Measurements from ENCODE around the gene JMJD1C. TPM values are rescaled to one million over a fixed set of nuclear protein-coding genes. Genes with fewer than 3 reads are reported as not detected.
"Not testable (repeated sequence)": the region's sequence is repeated elsewhere in the genome, so short reads cannot be mapped to it uniquely, and the experiment has no call there.

Gene JMJD1C
- total RNA-seq, 1 donor from 2014 or later, result 83.7 TPM

DNA sequence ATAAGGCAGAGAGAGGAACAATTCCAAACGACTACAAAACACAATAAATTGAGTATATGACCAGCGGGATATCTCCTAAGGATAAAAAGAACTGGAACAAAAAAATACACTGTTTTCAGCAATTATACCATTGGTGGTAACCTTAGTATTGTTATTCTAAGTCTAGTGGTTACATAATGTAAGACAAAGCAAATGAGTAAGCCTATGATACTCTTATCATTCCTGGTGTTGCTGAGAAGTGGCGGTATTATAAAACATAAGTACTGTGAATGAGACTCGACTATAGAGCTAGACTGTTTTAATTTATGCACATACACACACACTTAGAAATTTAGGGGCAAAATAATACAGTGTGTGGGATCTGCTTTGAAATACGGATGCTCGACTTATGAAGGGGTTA, 225.0 kb downstream of the JMJD1C start:
- no peak for DNase-seq (ENCODE audit: low spot score)
- peaks cover 10% of the 10 kb centered on the region for H3K36me3 Mint-ChIP-seq (ENCODE audit: low read depth, unreplicated experiment)
- peaks cover 38% of the 10 kb centered on the region for H3K4me1 Mint-ChIP-seq (ENCODE audit: unreplicated experiment)
- no peak overlapping the region for H3K27ac Mint-ChIP-seq (ENCODE audit: unreplicated experiment)
- no peak overlapping the region for H3K4me3 Mint-ChIP-seq (ENCODE audit: unreplicated experiment)
- no peaks in the 10 kb centered on the region for H3K9me3 Mint-ChIP-seq (ENCODE audit: unreplicated experiment)
- H3K27me3 Mint-ChIP-seq (ENCODE audit: unreplicated experiment), result peaks cover 6% of the 10 kb centered on the region
- TF ChIP-seq, protein P1, sequence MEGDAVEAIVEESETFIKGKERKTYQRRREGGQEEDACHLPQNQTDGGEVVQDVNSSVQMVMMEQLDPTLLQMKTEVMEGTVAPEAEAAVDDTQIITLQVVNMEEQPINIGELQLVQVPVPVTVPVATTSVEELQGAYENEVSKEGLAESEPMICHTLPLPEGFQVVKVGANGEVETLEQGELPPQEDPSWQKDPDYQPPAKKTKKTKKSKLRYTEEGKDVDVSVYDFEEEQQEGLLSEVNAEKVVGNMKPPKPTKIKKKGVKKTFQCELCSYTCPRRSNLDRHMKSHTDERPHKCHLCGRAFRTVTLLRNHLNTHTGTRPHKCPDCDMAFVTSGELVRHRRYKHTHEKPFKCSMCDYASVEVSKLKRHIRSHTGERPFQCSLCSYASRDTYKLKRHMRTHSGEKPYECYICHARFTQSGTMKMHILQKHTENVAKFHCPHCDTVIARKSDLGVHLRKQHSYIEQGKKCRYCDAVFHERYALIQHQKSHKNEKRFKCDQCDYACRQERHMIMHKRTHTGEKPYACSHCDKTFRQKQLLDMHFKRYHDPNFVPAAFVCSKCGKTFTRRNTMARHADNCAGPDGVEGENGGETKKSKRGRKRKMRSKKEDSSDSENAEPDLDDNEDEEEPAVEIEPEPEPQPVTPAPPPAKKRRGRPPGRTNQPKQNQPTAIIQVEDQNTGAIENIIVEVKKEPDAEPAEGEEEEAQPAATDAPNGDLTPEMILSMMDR (IDR thresholded peaks at IDR 0.05; ENCODE audit: unreplicated experiment), result no peak

GRCh38 chr10:63238501-63238900, 227.3 kb downstream of the JMJD1C start:
- peaks cover 28% of the 10 kb centered on the region for H3K4me1 Mint-ChIP-seq (ENCODE audit: unreplicated experiment)
- TF ChIP-seq, protein P1 (IDR thresholded peaks at IDR 0.05; ENCODE audit: unreplicated experiment), result no peak
- no peak for DNase-seq (ENCODE audit: low spot score)
- H3K9me3 Mint-ChIP-seq (ENCODE audit: unreplicated experiment), result no peaks in the 10 kb centered on the region
- H3K36me3 Mint-ChIP-seq (ENCODE audit: low read depth, unreplicated experiment), result peaks cover 4% of the 10 kb centered on the region
- H3K27ac Mint-ChIP-seq (ENCODE audit: unreplicated experiment), result no peak overlapping the region
- no peaks in the 10 kb centered on the region for H3K27me3 Mint-ChIP-seq (ENCODE audit: unreplicated experiment)
- no peak overlapping the region for H3K4me3 Mint-ChIP-seq (ENCODE audit: unreplicated experiment)

GRCh38 chr10:63237396-63237795, 228.4 kb downstream of the JMJD1C start:
- no peaks in the 10 kb centered on the region for H3K27me3 Mint-ChIP-seq (ENCODE audit: unreplicated experiment)
- H3K4me3 Mint-ChIP-seq (ENCODE audit: unreplicated experiment), result no peak overlapping the region
- H3K27ac Mint-ChIP-seq (ENCODE audit: unreplicated experiment), result no peak overlapping the region
- peaks cover 4% of the 10 kb centered on the region for H3K36me3 Mint-ChIP-seq (ENCODE audit: low read depth, unreplicated experiment)
- peaks cover 28% of the 10 kb centered on the region for H3K4me1 Mint-ChIP-seq (ENCODE audit: unreplicated experiment)
- no peak for DNase-seq (ENCODE audit: low spot score)
- H3K9me3 Mint-ChIP-seq (ENCODE audit: unreplicated experiment), result no peaks in the 10 kb centered on the region
- TF ChIP-seq, protein P1 (IDR thresholded peaks at IDR 0.05; ENCODE audit: unreplicated experiment), result no peak

GRCh38 chr10:63236113-63236935, 229.5 kb downstream of the JMJD1C start:
- Mint-ChIP-seq H3K4me1 (ENCODE audit: unreplicated experiment) (peaks cover 22% of the 10 kb centered on the region), H3K9me3 (ENCODE audit: unreplicated experiment) (no peaks in the 10 kb centered on the region), H3K4me3 (ENCODE audit: unreplicated experiment) (no peak overlapping the region), H3K27ac (ENCODE audit: unreplicated experiment) (no peak overlapping the region), H3K27me3 (ENCODE audit: unreplicated experiment) (no peaks in the 10 kb centered on the region), H3K36me3 (ENCODE audit: low read depth, unreplicated experiment) (peaks cover 4% of the 10 kb centered on the region)
- DNase-seq (ENCODE audit: low spot score), result no peak
- TF ChIP-seq, protein P1 (IDR thresholded peaks at IDR 0.05; ENCODE audit: unreplicated experiment), result no peak

- H3K4me3 Mint-ChIP-seq (ENCODE audit: unreplicated experiment), result not testable (repeated sequence)
- peaks cover 12% of the 10 kb centered on the region for H3K4me1 Mint-ChIP-seq (ENCODE audit: unreplicated experiment)
Observed at GRCh38 chr10:63235136-63235535, 230.6 kb downstream of the JMJD1C start.

More at GRCh38 chr10:63235136-63235535, 230.6 kb downstream of the JMJD1C start:
- DNase-seq (ENCODE audit: low spot score); H3K27me3 Mint-ChIP-seq (ENCODE audit: unreplicated experiment); H3K27ac Mint-ChIP-seq (ENCODE audit: unreplicated experiment); H3K36me3 Mint-ChIP-seq (ENCODE audit: low read depth, unreplicated experiment); H3K9me3 Mint-ChIP-seq (ENCODE audit: unreplicated experiment): not testable (repeated sequence)
